Activated T-cell treated with anti-CD3 and anti-CD28 coated beads for 4 hours (primary cell): ENCODE results near the gene ALOXE3.

Experiments
- DNase-seq: peaks from one replicate; pipeline ENCODE4 v3.0.0-alpha.2; 2020

ALOXE3 gene

DNA sequence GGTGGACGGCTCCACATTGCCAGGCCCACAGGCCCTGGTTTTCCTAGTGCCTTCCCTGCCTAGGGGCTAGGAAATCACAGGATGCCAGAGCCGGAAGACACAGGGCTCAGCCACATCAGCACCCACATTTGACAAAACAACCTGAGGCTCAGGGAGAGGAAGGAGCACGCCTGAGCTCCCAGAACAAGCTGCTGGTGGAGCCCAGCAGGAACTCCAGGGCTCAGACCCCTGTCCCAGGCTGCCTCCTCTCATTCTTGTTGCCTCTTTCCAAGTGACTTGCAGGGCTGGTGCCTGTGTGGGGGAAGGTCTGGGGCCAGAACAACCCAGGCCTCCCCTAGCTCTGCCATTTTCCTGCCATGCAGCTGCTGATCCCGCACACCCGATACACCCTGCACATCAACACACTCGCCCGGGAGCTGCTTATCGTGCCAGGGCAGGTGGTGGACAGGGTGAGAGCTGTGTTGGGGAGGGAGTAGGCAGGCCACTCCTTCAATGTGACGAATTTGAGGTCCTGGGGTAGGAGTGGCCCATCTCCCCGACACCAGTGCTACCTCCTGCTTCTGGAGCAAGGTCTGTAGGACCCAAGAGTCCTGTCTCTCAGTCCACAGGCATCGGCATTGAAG, 71.9 kb downstream of the ALOXE3 start:
- no peak for DNase-seq
